ENCODE results near the gene ZNF638.
"Not testable (repeated sequence)": the region's sequence is repeated elsewhere in the genome, so short reads cannot be mapped to it uniquely, and the experiment has no call there.

ZNF638 gene, protein sequence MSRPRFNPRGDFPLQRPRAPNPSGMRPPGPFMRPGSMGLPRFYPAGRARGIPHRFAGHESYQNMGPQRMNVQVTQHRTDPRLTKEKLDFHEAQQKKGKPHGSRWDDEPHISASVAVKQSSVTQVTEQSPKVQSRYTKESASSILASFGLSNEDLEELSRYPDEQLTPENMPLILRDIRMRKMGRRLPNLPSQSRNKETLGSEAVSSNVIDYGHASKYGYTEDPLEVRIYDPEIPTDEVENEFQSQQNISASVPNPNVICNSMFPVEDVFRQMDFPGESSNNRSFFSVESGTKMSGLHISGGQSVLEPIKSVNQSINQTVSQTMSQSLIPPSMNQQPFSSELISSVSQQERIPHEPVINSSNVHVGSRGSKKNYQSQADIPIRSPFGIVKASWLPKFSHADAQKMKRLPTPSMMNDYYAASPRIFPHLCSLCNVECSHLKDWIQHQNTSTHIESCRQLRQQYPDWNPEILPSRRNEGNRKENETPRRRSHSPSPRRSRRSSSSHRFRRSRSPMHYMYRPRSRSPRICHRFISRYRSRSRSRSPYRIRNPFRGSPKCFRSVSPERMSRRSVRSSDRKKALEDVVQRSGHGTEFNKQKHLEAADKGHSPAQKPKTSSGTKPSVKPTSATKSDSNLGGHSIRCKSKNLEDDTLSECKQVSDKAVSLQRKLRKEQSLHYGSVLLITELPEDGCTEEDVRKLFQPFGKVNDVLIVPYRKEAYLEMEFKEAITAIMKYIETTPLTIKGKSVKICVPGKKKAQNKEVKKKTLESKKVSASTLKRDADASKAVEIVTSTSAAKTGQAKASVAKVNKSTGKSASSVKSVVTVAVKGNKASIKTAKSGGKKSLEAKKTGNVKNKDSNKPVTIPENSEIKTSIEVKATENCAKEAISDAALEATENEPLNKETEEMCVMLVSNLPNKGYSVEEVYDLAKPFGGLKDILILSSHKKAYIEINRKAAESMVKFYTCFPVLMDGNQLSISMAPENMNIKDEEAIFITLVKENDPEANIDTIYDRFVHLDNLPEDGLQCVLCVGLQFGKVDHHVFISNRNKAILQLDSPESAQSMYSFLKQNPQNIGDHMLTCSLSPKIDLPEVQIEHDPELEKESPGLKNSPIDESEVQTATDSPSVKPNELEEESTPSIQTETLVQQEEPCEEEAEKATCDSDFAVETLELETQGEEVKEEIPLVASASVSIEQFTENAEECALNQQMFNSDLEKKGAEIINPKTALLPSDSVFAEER (N-terminal part only)

DNA sequence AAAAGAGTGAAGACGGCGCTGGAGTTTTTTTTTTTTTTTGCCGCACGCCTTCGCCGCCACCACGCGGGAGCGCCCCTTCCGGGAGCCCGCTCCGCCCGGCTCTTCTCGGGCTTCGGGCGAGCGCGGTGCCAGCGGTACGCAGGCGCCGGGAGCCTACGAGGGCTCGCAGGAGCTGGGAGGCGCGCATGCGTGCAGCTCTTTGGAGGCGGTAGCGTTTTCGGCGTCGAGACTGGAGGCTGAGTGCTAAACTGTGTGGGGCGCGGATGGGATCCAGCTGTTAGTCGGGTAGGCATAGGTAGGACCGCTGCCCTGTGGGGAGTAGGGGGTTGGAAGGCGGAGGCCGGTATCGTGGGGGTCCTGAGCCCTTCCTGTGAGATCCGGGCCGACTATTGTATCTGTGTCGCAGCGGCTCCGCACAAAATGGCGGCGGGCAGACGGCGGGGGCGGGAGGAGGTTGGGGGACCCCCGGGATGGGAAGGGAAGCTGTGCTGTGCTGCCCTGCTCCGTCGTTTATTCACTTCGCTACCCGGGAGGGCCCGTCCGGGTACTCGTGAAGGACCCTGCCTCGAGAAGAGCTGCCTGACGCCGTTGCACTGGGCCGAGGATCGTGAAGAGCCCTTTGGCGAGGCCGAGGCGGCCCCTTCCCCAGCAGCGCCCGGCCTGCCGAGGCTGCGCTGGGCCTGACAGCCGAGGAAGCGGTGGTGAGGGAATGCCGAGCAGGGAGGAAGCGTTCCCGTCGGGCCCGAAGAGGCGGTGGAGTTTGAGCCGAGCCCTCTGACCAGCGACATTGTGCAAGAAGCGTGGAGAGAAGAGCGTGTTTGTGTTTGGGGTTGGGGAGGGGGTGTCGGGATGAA is at the start of gene ZNF638:
ZNF638 (plus strand) TSS at position 202 of the 854 bp plus-strand sequence. CDS start 17,173 bp downstream, outside the sequence.
- peak; percentile 83 to 92 for DNase-seq

DNA sequence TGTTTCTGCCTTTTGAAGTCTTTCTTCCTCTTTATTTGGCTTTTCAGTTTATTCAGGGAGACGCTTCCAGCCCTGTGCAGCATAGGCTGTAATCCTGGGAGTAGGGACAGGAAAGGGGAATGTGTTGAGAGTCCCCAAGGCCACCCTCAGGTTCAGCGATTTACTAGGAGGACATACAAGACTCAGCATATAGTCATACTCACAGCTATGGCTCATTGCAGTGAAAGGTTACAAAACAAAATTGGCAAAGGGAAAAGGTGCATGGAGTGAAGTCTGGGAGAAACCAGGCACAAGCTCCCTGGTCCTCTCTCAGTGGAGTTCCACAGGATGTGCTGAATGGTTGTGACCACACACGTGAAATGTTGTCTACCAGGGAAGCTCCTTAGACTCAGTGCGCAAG is 49.6 kb upstream of the ZNF638 start:
- DNase-seq: no peak

DNA sequence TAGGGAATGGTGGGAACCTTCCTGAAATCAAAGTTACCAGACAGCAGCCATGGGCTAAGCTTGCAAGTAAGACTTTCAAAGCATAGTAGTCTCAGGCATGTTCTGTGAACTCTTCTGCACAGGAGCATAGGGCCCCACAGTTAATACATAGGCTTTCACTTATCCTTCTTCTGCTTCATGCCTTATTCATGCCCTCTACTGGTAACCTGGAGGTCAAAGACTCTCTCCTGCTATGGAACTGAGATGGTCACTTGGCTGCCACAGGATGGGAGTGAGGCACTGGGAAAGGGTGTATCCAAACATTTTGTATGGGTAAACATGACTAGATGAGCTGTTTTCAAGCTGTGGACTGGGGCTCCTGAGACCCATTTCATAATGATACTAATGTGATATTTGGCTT is 49.1 kb upstream of the ZNF638 start:
- DNase-seq: no peak

DNA sequence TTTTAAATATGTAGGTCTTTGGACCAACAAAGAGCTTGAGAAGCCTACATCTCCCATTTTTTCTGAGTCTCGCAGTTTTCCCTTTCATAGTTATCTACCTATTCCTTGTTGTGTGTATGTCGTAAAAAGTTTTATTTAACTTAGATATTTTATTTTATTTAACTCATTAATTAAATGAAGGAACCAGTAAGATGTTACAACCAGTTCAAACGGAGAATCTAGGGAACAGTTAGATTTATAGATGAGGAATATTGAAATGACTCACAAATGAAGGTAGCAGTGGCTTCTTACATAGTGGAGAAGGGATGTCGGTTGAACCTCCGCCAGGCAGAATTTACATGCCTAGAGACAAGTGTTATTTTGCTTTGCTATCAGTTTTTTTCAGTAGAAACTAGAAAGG is 48.5 kb upstream of the ZNF638 start:
- DNase-seq: no peak

DNA sequence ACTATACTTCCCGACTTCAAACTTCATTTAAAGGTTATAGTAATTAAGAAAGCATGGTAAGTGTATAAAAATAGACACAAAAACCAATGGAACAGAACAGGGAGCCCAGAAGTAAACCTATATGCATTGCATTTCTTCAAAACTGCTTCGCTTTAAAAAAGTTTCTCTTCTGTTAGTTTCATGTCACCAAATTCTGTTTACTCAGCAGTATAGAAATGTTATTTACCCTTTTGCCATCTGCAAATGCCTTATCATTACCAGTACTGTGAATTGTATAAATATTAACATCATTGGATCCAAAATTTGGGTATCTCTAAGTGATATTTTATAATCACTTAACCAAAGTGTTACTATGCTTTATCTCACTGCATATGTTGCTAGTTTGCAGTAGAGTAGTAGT is 45.9 kb upstream of the ZNF638 start:
- DNase-seq: no peak

DNA sequence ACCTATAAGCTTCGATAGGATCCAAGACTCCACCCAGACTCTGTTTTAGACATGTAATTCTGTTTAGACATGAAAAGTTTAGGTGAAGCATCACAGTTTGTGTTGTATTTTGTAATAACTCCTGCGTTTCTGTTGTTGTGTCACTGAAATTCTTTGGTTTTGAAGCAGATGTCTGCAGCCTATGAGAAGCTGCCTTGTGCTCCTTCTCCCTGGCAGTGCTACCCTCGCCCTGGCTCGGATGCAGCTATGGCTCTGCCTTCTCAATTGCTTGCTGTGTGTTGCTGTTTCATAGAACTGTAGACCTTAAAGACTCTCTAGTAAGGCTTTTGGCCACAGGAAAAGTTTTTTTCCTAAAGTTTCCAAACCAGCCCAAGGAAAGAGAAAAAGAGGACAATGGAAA is 40.2 kb upstream of the ZNF638 start:
- peak; percentile 65 to 80 for DNase-seq

DNA sequence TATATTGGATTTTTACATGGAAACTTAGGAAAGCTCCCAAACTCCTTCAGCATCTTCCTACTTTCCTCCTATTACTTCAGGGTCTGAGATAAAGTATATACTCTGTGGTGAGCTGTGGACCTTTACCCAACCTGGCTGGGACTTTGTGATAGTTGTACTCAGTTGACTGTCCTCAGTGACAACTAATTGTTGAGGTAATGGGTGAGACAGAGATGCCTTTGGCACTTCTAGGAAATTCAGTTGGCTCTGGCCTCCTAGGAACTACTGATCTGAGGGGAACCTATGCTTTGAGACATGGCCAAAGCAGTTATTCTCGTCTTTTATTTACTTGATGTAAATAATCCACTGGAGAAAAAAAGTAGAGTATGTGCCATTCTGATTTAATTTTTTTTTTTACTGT is 39.4 kb upstream of the ZNF638 start:
- DNase-seq: no peak

DNA sequence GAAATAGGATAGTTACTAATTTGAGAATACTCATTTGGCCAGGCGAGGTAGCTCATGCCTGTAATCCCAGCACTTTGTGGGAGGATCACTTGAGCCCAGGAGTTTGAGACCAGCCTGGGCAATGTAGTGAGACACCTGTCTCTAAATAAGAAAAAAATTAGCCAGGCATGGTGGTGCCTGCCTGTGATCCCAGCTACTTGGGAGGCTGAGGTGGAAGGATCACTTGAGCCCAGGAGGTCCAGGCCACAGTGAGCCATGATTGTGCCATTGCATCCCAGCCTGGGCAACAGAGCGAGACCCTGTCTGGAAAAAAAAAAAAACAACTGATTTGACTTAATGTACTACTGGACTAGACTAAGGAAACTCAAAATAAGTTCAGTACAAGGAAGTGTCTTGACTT is 32.7 kb upstream of the ZNF638 start:
- DNase-seq: no peak

DNA sequence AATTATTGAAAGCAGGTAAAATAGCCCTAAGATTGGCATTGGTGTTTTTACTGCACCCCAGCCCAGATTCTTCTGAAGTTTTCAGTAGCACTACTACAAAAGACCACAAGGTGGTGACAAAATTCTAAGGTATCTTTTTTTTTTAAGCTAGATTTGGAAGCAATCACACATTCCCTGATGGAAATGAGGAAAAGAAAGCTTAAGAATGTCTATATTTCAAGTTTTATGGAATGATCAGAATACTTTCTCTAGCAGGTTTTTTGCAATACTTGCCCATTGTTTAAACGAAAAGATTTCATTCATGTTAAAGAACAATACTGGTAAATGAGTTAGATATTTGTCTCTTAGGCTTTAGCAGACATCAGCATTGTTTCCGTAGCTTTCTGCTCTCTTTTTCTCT is 32.1 kb upstream of the ZNF638 start:
- peak in 1 of 2 donors; percentile 20 for DNase-seq

DNA sequence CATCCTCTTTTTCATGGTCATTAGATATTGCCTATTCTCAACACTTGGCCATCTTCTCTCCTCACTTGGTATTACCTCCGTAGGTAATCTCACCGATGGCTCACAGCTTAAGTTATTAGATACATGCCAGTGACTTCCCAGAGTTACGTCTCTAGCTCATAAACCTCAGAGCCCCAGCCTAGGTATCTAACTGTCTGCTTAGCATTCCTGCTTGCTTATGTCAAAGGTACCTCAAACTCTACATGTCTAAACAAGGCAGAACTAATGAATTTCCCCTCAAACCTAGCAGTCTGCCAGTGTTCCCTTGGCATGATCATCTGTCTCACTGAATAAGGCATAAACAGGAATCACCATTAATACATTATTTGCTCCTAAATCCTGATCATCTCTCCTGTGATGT is 27.7 kb upstream of the ZNF638 start:
- DNase-seq: no peak

DNA sequence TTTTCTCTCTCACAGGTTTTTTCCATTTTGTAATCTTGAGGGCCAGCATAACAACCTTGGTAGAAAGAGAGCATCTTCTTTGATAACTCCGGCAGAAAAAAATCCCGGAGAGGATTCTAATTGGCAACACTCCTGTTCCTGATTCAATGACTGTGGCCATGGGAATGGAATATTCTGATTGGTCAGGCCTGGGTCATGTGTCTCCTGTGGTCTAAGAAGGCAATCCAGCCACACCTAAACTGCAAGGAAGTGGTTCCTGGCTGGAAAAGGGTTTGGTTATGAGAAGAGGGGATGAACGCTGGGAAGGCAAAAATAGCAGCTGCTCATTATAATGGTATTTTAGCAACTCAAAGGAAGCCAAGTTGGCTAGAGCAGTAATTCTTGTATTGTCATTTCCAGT is 24.8 kb upstream of the ZNF638 start:
- no peak for DNase-seq

DNA sequence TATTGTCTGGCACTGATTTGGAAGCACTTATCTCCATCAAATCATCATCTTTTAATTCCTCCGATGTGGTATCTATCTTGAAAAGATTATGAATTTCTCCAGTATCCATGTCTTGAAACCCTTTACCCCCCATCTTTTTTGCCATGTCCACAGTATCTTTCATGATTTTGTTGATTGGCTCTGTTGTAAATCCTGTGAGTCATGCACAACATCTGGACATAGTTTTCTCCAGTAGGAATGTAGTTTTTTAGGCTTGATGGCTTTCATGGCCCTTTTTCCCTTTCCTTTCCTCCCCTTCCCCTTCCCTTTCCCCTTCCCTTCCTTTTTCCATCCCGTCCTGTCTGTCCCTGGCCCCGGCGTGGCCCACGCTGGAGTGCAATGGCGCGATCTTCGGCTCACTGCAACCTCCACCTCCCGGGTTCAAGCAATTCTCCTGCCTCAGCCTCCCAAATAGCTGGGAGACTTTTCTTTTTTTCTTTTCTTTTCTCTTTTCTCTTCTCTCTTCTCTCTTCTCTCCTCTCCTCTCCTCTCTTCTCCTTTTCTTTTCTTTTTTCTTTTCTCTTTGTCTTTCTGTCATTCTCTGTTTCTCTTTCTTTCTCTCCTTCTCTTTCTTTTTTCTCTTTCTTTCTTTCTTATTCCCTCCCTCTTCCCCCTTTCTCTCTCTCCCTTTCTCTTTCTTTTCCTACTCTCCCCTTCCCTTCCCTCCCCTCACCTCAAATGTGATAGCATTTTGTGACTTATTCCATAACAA is 18.4 kb upstream of the ZNF638 start:
- DNase-seq: no peak

DNA sequence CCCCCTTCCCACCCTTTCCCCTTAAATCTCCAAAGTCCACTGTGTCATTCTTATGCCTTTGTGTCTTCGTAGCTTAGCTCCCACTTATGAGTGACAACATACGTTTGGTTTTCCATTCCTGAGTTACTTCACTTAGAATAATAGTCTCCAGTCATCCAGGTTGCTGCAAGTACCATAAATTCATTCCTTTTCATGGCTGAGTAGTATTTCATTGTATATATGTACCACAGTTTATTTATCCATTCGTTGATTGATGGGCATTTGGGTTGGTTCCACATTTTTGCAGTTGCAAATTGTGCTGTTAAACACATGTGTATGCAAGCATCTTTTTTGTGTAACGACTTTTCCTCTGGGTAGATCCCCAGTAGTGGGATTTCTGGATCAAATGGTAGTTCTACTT is 14.5 kb upstream of the ZNF638 start:
- DNase-seq: no peak

DNA sequence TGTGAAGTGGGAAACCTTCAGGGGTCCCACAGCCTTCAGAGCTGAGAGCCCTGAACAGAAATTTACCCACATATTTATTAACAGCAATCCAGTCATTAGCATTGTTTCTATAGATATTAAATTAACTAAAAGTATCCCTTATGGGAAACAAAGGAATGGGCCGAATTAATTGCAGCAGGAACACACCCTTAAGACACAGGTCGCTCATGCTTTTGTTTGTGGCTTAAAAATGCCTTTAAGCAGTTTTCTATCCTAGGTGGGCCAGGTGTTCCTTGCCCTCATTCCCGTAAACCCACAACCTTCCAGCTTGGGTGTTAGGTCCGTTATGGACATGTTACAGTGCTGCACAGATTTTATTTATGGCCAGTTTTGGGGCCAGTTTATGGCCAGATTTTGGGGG is 13.7 kb upstream of the ZNF638 start:
- not testable (repeated sequence) for DNase-seq

DNA sequence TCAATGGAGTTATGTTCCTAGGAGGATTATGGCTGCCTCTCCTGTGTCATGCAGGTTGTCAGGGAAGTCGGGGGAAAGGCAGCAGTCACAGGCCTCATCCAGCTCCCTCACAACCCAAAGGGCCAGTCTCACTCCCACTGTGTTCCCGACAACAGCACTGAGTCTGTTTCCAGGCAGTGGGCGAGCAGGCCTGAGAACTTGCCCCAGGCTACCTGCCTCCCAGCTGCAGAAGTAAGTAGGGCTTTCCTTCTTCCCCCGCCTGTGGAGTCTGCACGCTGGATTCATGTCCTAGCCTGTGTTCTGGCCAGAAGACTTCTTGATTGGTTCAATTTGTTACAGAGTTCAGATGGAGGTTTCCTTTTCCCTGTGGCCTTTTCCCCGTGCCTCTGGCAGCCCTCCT is 8.2 kb upstream of the ZNF638 start:
- DNase-seq: no peak

DNA sequence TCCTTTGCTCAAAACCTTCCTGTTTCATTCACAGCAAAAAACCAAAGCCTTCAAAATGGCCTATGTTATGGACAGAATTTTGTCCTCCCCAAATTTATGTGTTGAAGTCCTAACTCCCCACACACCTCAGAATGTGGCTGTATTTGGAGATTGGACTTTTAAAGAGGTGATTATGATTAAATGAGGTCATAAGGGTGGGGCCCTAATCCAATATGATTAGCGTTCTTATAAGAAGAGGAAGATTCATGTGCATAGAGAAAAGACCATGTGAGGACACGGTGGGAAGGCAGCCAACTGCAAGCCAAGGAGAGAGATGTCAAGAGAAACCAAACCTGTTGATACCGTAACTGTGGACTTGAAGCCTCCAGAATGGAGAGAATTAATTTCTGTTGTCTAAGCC is 4.6 kb upstream of the ZNF638 start:
- no peak for DNase-seq

DNA sequence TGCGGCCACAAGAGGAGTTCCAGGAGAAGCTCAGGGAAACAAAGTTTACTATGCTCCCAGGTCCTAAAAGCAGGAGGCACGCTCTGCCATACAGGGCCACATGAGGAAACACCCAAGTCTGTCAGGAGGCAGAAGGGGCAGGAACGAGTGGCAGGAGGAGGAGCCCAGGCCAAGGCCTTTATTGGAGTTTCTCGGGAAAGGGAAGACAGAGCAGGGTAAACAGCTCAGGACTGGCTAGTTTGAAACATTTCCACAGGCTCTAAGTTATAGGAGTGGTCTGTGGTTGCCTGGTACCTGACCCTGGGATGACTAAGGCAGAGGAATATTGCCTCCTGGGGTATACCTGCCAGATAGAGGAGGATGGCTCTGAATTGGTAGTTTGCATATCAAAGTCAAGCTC is 3.7 kb upstream of the ZNF638 start:
- DNase-seq: no peak

DNA sequence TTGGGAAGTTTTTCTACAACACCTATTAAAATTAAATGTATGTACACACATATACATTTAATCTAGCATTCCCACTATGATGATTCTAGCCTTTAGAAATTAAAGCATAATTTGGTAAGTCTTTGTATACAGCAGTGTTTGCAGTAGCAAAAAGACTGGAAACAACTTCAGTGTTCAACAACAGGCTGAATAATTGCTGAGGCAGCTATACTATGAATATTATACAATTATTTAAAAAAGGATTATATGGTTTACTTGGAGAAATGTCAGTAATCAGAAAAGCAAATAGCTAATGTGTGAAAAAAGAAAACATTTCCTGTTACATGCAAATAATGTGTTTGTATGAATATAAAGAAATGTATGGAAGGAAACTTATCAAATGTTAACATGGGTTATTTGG is 1.4 kb upstream of the ZNF638 start:
- no peak for DNase-seq

DNA sequence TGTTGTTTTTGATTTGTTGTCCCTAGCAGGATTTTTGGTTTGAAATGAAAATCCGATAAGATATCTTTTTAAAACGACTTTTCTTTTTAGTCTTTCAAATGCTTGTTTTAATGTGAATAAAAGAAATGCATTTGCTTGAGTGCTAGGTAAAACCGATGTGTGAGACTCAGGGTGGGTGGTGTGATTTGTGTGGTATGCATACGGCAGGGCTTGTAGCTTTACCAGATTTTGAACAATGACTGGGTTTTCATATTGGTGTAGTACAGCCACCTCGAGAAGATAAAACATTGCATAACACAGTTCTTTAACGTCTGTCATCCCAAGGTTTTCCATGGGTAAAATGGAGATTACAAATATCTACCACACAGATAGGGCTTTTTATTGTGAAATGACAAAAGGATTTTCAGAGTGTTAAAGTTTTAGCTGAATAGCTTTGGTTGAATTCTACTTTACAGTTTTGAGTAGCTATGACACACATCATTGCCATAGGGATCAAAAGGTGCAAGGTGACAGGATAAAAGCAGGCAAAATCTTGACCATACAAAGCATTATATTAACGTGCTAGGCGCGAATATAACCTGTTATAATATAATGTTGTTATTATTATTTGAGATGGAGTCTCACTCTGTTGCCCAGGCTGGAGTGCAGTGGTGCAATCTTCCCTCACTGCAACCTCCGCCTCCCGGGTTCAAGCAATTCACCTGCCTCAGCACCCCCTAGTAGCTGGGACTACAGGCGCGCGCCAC is 824 bp upstream of the ZNF638 start:
- DNase-seq: no peak

DNA sequence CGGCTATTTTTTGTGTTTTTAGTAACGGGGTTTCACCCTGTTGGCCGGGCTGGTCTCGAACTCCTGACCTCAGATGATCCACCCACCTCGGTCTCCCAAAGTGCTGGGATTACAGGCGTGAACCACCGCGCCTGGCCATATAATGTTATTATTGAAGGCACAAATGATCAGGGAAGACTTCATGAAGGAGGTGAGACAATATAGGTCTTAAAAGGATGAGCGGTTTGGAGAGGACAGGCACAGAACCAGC is 326 bp upstream of the ZNF638 start:
- DNase-seq: not testable (repeated sequence)

DNA sequence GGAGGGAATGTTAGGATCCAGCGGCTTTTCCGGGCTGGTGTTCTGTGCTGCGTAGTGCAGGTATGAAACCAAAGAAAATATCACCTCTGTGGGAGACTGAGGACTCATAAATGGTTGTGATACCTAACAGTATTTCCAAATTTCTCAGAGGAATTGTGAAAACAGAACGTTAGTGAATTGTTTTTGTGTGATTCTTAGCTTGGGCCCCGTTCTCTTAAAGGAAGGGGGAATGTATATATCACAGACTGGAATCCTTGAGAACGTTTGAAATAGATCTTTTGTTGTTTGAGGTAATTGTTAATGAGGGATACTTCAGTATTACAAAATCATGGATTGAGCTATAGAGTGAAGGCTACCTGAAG is 834 bp downstream of the ZNF638 start:
- no peak for DNase-seq
